Measurements from ENCODE around the gene LAMC2. TPM values are rescaled to one million over a fixed set of nuclear protein-coding genes. Genes with fewer than 3 reads are reported as not detected.

Gene LAMC2
- total and polyA plus RNA-seq, 2 of the 8 experiments (the other 6 are each of a cell fraction or from before 2014, with no cell fraction given), result 4.6 to 12.9 TPM

DNA sequence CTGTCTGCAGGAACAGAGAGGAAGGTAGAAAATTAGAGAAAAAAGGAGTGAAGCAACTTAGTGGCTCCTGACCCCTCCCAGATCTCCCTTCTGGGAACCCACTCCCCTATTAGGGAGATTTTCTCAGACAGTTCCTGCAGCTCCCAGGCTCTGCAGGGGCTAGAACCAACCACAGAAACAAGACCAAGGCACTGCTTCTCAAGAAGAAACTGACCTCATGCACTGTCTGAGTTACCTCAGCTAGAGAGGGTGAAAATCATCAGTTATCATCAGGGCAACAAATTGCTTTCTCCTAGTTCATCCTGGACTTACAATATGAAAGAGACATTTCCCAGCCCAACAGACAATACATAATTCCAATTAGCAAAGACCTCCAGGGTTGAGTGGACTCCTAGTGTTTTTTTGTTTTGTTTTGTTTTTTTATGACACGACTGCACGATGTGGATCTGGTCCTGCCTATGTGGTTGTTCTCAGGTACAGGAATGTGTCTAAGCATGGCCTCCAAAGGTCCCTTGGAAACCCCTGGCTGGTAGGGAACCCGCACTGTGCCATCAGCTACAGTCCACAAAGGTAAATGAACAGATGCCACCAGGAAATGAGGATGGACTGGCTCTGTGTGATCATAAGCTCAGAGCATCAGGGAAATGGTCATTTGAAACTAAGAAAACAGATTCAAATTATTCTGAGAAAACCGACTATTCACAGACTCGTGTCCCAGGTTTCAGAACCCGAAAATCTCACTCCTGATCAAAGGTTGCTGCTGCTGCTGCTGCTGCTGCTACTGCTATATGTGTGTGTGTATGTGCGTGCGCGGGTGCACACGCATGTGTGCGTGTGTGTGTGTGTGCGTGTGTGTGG, 65.3 kb downstream of the LAMC2 start:
- H2BK15ac ChIP-seq (ENCODE audit: low read length), result no peak overlapping the region
- no peak overlapping the region for H2BK20ac ChIP-seq (ENCODE audit: low read length)
- H2BK5ac ChIP-seq (ENCODE audit: low read depth, low read length), result no peak overlapping the region
- H3K27ac ChIP-seq (ENCODE audit: low read depth, low read length), result no peak overlapping the region
- no peak overlapping the region for H3K18ac ChIP-seq (ENCODE audit: extremely low read depth, low read length)
- no peak overlapping the region for H3K4me3 ChIP-seq (ENCODE audit: extremely low read depth in 1 of 4, insufficient read depth in 2 of 4, low read depth in 3 of 4, low read length in 4 of 4)
- CTCF ChIA-PET (ENCODE audit: partially characterized antibody), result interaction anchor here (1.4 kb wide), 2 partner anchors 13 to 23 kb away, joined by 3 read pairs; no protein-coding TSS in a partner anchor
- no peak overlapping the region for H4K5ac ChIP-seq (ENCODE audit: insufficient read length, low read depth, low read length)
- H3K23ac ChIP-seq (ENCODE audit: insufficient read length), result no peak overlapping the region
- no peaks in the 10 kb centered on the region for H3K79me2 ChIP-seq (ENCODE audit: control insufficient read depth in 1 of 2, insufficient read depth in 2 of 2, low read length in 2 of 2)
- H3K79me1 ChIP-seq (ENCODE audit: low read depth, low read length), result no peaks in the 10 kb centered on the region
- H3K9me3 ChIP-seq (ENCODE audit: insufficient read depth in 2 of 2, low read depth in 1 of 2, low read length in 1 of 2), result no peaks in the 10 kb centered on the region
- no peak overlapping the region for H2BK120ac ChIP-seq (replicated peaks; ENCODE audit: low read depth, low read length)
- 0 out of 2 replicates have a peak, but pooled peaks cover 2% of the 10 kb centered on the region for H3K23me2 ChIP-seq (ENCODE audit: low read depth, low read length)
- H3K27me3 ChIP-seq (replicated peaks in 1 of 4; ENCODE audit: control insufficient read depth in 3 of 4, extremely low read depth in 1 of 4, insufficient read depth in 3 of 4, low read length in 3 of 4), result no peaks in the 10 kb centered on the region
- no peak overlapping the region for H3K4ac ChIP-seq (replicated peaks; ENCODE audit: insufficient read length, low read depth, low read length)
- no peak overlapping the region for H3K56ac ChIP-seq (replicated peaks; ENCODE audit: insufficient read length, low read depth, low read length)
- H4K20me1 ChIP-seq (replicated peaks in 1 of 2; ENCODE audit: control insufficient read depth in 1 of 2, insufficient read depth in 2 of 2, low read length in 2 of 2), result no peaks in the 10 kb centered on the region
- H2AFZ ChIP-seq (ENCODE audit: low read length), result no peak overlapping the region
- H3K9ac ChIP-seq (replicated peaks in 1 of 4; ENCODE audit: extremely low read depth in 1 of 4, low read depth in 3 of 4, low read length in 3 of 4), result no peak overlapping the region
- peaks cover 0 to 3% (median 1%) of the 10 kb centered on the region in 4 experiments; a peak in 2 of 7 replicates for H3K4me1 ChIP-seq (replicated peaks in 1 of 4; ENCODE audit: control insufficient read depth in 3 of 4, insufficient read depth in 4 of 4, low read length in 3 of 4)
- H3K4me2 ChIP-seq (ENCODE audit: insufficient read depth in 1 of 2, low read depth in 2 of 2, low read length in 2 of 2), result no peak overlapping the region
- H3K36me3 ChIP-seq (ENCODE audit: control insufficient read depth in 2 of 4, insufficient read depth in 4 of 4, low read length in 3 of 4), result no peaks in the 10 kb centered on the region; a peak in 1 of 8 replicates
- POLR2A ChIA-PET (ENCODE audit: partially characterized antibody), result no interaction called here
- DNase-seq (ENCODE audit: low read depth in 1 of 2, low spot score in 2 of 2) (no peak), FAIRE-seq (no peak)
- H2BK12ac ChIP-seq (ENCODE audit: low read depth, low read length), result no peak overlapping the region
- no peak overlapping the region for H3K14ac ChIP-seq (ENCODE audit: insufficient read length)
- H4K91ac ChIP-seq (replicated peaks; ENCODE audit: insufficient read length, low read length), result no peak overlapping the region
- H4K8ac ChIP-seq (ENCODE audit: extremely low read depth, insufficient read depth, low read length), result no peak overlapping the region
- H2AK5ac ChIP-seq (ENCODE audit: low read depth, low read length), result no peak overlapping the region
- WGBS, 2 experiments (ENCODE audit: extremely low coverage in 1 of 2, insufficient coverage in 1 of 2, insufficient read length in 1 of 2, insufficient replicate concordance in 2 of 2, low coverage in 1 of 2, low lambda C conversion rate in 2 of 2, missing lambda C conversion rate in 1 of 2), result 90% methylated on average over 12 of the region's 12 CpGs; no CpG with 5 or more reads in 1 of the 2 experiments
- TF ChIP-seq EGR1 (IDR thresholded peaks at IDR 0.05; ENCODE audit: borderline replicate concordance, low read depth, low read length), result no peak
- no peak for TF ChIP-seq YY1 (IDR thresholded peaks at IDR 0.05; ENCODE audit: low read depth, low read length)
- no peak for TF ChIP-seq RBBP5 (IDR thresholded peaks at IDR 0.05; ENCODE audit: borderline replicate concordance, low read depth, low read length)
- TF ChIP-seq NRF1 (IDR thresholded peaks at IDR 0.05; ENCODE audit: low read depth, low read length), result no peak
- TF ChIP-seq RNF2 (IDR thresholded peaks at IDR 0.05; ENCODE audit: borderline replicate concordance, low read depth, low read length, missing control alignments, poor library complexity, severe bottlenecking), result no peak
- no peak for TF ChIP-seq RFX5 (IDR thresholded peaks at IDR 0.05; ENCODE audit: borderline replicate concordance, low read depth, low read length)
- no peak for TF ChIP-seq TCF12 (IDR thresholded peaks at IDR 0.05; ENCODE audit: low read depth, low read length)
- TF ChIP-seq SIRT6 (IDR thresholded peaks at IDR 0.05; ENCODE audit: low read length), result no peak
- TF ChIP-seq CBX8 (IDR thresholded peaks at IDR 0.05; ENCODE audit: borderline replicate concordance, low read depth, low read length), result no peak
- no peak for TF ChIP-seq ASH2L (IDR thresholded peaks at IDR 0.05; ENCODE audit: low read length)
- TF ChIP-seq SP4 (IDR thresholded peaks at IDR 0.05; ENCODE audit: low read length), result no peak
- TF ChIP-seq CHD2 (IDR thresholded peaks at IDR 0.05; ENCODE audit: low read length), result no peak
- no peak for TF ChIP-seq NANOG (IDR thresholded peaks at IDR 0.05; ENCODE audit: insufficient read depth, low read depth, low read length, poor library complexity, severe bottlenecking)
